ENCODE results near the gene CSH1.
"Not testable (repeated sequence)": the region's sequence is repeated elsewhere in the genome, so short reads cannot be mapped to it uniquely, and the experiment has no call there.

Gene CSH1

GRCh38 chr17:63928172-63928666 lies 31.8 kb upstream of the CSH1 start:
- DNase-seq = no peak

GRCh38 chr17:63927464-63928171 lies 31.2 kb upstream of the CSH1 start:
- DNase-seq = no peak

DNA sequence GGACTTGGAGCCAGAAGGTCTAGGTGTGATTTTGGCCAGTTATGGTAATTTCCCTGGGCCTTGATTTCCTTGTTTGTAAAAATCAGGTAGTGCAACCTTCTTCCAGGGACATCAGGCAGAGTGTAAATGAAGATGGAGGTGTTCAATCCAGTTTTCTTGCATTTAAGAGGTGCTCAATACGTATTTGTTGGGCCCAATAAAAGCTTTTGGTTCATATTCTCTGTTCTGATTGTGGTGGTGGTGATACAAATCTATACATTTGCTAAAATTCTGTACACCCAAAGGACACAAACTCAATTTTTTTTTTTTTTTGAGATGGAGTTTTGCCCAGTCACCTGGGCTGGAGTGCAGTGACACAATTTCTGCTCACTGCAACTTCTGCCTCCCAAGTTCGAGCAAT lies 29.8 kb upstream of the CSH1 start:
- DNase-seq = no peak

GRCh38 chr17:63925615-63926014 lies 29.2 kb upstream of the CSH1 start:
- no peak for DNase-seq

- not testable (repeated sequence) for DNase-seq
These were observed 26.0 kb upstream of the CSH1 start for GRCh38 chr17:63922402-63922801.

GRCh38 chr17:63920779-63921178 lies 24.4 kb upstream of the CSH1 start:
- DNase-seq = not testable (repeated sequence)

DNA sequence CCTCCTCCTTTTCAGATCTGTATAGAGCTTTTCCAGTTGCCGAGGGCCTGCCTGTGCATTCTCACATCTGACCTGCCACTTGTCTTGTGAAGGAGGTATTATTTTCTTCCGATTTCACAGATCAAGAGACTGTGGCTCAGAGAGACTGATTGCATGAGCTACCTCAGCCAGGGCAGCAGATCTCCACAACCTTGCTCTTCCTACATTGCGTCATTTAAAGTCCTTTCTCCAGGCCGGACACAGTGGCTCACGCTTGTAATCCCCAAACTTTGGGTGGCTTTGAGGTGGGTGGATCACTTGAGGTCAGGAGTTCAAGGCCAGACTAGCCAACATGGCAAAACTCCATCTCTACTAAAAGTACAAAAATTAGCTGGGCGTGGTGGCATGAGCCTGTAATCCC lies 23.7 kb upstream of the CSH1 start:
- not testable (repeated sequence) for DNase-seq

- peak; percentile 55 to 62 for DNase-seq
These were observed 22.9 kb upstream of the CSH1 start for GRCh38 chr17:63919311-63919723.

- DNase-seq = not testable (repeated sequence)
These were observed 22.5 kb upstream of the CSH1 start, which contains the start of gene GH1 for GRCh38 chr17:63918789-63919305. Gene GH1, minus strand, starts transcription at chr17:63918839. Its CDS starts 63 bp downstream, at chr17:63918776.

GRCh38 chr17:63918305-63918704 lies 21.9 kb upstream of the CSH1 start:
- DNase-seq = no peak

GRCh38 chr17:63917646-63918045 lies 21.3 kb upstream of the CSH1 start:
- DNase-seq = no peak

DNA sequence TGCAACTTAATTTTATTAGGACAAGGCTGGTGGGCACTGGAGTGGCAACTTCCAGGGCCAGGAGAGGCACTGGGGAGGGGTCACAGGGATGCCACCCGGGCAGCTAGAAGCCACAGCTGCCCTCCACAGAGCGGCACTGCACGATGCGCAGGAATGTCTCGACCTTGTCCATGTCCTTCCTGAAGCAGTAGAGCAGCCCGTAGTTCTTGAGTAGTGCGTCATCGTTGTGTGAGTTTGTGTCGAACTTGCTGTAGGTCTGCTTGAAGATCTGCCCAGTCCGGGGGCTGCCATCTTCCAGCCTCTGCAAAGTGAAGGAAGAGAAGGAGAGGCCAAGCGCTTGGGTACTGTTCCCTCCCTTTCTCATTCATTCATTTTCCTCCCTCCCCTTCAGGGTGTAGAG lies 20.8 kb upstream of the CSH1 start:
- DNase-seq = not testable (repeated sequence)

- DNase-seq = no peak
These were observed 20.3 kb upstream of the CSH1 start for GRCh38 chr17:63916566-63917185.

- not testable (repeated sequence) for DNase-seq
These were observed 19.4 kb upstream of the CSH1 start for GRCh38 chr17:63915753-63916152.

DNA sequence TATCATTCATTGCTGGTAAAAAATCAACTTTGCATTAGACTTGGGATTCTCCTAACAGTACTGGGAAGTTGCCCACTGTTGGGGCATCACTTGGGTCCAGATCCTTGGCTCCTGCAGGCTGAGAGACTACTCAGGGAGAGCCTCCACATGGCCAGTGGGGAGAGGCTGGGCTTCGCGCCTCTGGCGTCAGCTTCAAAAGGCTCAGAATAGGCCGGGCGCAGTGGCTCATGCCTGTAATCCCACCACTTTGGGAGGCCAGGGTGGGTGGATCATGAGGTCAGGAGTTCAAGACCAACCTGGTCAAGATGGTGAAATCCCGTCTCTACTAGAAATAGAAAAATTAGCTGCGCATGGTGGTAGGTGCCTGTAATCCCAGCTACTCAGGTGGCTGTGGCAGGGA lies 18.1 kb upstream of the CSH1 start:
- DNase-seq = no peak

GRCh38 chr17:63911657-63912100 lies 15.3 kb upstream of the CSH1 start:
- DNase-seq = peak; percentile 53 to 54

DNA sequence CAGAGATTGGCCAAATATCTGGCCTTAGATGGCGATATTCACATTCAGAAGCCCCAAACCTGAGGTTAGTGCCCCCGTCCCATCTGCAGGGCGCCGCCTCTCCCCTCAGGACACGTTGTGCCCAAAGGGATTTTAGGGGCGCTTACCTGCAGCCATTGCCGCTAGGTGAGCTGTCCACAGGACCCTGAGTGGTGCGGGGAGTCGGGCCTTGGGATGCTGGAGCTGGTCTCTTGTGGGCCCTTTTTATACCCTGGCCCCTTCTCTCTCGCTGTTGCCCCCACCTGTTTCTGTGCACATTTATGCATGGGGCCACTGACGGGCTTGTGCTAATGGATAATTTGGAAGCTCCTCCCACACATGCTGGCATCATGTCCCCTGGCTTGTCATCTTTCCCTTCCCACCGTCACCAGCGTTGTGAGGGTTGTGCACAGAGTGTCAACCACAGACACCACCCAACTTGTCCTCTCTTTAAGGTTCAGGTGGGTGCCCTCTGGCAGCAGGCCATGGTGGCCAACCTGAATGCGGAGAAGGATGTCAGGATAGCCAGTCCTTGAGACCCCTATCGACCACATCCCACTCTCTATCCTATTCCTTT lies 14.8 kb upstream of the CSH1 start, which contains the start of gene CSHL1:
Gene CSHL1 (minus strand): TSS at position 218 of the 595 bp plus-strand sequence. CDS start 62 bp downstream, at position 156.
- DNase-seq = no peak

DNA sequence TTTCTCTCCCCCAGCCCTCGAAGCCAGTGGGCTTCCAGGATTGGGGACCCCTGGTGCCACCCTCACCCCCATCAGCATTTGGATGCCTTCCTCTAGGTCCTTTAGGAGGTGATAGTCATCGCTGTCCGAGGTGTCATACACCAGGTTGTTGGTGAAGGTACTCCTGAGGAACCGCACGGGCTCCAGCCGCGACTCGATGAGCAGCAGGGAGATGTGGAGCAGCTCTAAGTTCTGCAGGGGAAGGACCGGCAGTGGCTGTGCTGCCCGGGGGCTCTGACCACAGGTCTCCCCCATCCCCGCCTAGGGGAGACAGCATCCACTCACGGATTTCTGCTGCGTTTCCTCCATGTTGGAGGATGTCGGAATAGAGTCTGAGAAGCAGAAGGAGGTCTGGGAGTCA lies 13.7 kb upstream of the CSH1 start:
- no peak for DNase-seq

DNA sequence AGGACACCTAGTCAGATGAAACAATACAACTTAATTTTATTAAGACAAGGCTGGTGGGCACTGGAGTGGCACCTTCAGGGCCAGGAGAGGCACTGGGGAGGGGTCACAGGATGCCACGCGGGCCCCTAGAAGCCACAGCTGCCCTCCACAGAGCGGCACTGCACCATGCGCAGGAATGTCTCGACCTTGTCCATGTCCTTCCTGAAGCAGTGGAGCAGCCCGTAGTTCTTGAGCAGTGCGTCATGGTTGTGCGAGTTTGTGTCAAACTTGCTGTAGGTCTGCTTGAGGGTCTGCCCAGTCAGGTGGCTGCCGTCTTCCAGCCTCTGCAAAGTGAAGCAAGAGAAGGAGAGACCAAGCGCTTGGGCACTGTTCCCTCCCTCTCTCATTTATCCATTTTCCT lies 13.2 kb upstream of the CSH1 start:
- DNase-seq = not testable (repeated sequence)

- not testable (repeated sequence) for DNase-seq
These were observed 10.9 kb upstream of the CSH1 start for GRCh38 chr17:63907161-63907778.

DNA sequence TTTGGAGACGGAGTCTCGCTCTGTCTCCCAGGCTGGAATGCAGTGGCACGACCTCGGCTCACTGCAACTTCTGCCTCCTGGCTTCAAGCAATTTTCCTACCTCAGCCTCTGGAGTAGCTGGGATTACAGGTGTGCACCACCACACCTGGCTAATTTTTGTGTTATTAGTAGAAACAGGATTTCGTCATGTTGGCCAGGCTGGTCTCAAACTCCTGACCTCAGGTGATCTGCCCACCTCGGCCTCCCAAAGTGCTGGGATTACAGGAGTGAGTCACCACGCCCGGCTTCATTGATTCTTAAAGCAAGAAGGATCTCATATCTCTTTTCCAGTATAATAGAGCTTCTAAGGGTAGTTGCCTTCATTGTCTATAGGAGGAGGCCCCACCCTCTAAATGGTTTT lies 8.4 kb upstream of the CSH1 start:
- not testable (repeated sequence) for DNase-seq

DNA sequence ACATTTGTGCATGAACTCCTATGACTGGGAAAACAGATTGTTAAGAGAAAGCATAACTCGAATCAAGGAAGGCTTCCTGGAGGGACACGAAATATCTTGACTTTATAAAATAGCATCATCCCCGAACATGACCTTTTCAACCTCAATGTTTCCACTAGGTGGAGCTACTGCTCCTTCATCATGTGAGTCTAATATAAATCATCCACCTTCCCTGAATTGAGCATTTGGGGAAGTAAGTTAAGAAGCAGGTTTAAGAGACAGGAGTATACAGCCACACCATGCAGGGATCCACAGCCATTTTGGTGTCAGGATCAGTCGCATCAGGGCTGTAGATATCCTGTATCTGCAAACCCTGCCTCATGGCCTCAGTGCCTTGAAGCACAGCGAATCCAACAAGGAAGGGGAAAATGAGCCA lies 7.4 kb upstream of the CSH1 start:
- DNase-seq = not testable (repeated sequence)

DNA sequence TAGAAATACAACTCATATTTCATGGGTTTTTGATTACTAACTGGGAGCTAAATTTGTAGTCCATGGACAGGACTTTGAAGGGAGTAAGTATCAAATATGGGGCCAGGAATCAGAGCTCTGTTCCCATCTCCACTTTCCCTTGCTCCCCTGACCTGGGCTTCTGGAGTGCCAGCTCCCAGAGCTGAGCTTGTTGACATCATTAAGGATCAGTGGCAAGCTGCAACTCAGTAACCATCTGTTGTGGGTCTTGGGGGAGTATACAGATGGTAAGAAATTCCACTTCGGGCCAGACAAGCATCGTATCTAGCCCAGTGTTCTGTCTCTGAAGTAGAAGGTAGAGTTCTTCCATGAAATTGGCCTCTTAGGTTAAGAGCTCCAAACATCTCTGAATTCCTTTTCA lies 5.6 kb upstream of the CSH1 start:
- not testable (repeated sequence) for DNase-seq
